Right cardiac atrium (tissue), 5 donors: ENCODE measurements around the gene MTHFD2L. TPM values are rescaled to one million over a fixed set of nuclear protein-coding genes. Genes with fewer than 3 reads are reported as not detected.
A peak's percentile ranks its signal among the peaks of the same experiment; 100 is the strongest.
"Not testable (repeated sequence)": the region's sequence is repeated elsewhere in the genome, so short reads cannot be mapped to it uniquely, and the experiment has no call there.

ENCODE experiments used
- ATAC-seq, 2 donors: fragments of 200-7000 bp; cut with Tn5 transposase; one replicate each; pipeline versions ENCODE4 v1.8.0 to v1.9.1; 2020; ENCODE audit warnings: moderate library complexity in 2 of 2, mild to moderate bottlenecking in 1 of 2
- DNase-seq, 3 donors: peaks; one replicate each; pipeline ENCODE4 v3.0.0-alpha.2; 2020
- H3K27ac ChIP-seq: one replicate; pipeline ENCODE4 v1.5.1; 2013; ENCODE audit warnings: mild to moderate bottlenecking, low read length, control low read depth, moderate library complexity
- H3K27me3 ChIP-seq: one replicate; pipeline ENCODE4 v1.6.1; 2013; ENCODE audit not compliant: control insufficient read depth, insufficient read depth
- H3K4me1 ChIP-seq: one replicate; pipeline ENCODE4 v1.6.1; 2013; ENCODE audit warnings: low read length; ENCODE audit not compliant: control insufficient read depth, insufficient read depth
- H3K4me3 ChIP-seq: one replicate; pipeline ENCODE4 v1.5.1; 2013; ENCODE audit warnings: low read length, control low read depth
- H3K9me3 ChIP-seq: one replicate; pipeline ENCODE4 v1.6.1; 2013; ENCODE audit warnings: low read length; ENCODE audit not compliant: control insufficient read depth
- WGBS: extraction: QIAGEN DNeasy Blood & Tissue Kit; methylation state at CpG from one replicate; pipeline ENCODE4 v1.1.7; 2013; 5-methylcytosine and 5-hydroxymethylcytosine counted together
- intact Hi-C, 4 donors: fragments of 100-400 bp; cut with DNase I; formaldehyde crosslinking; loops; one replicate each; pipeline versions ENCODE4 v1.11.0 to v1.14.0; 2022 to 2023
- polyA plus RNA-seq: library from polyadenylated mRNA; stranded (reverse); fragments of 200-250 nt; gene quantifications from one replicate; pipeline ENCODE4 v1.2.3, GENCODE V29; 2013
- total RNA-seq, 4 donors: library from RNA; stranded (reverse); fragmentation: NEBNext Ultra II Directional; extraction: Animal tissue kit (Norgen Biotek cat#: 25700); gene quantifications; one replicate each; pipeline ENCODE4 v1.2.1, GENCODE V29; 2021
- donor health status: healthy with polysubstance abuse.
- donor health status: DM: no; HTN: yes; CAD: no.
- donor health status: DM: no; HTN: no; CAD: no.
- donor health status: DM: no; HTN: yes; CAD: no; lungs with severe emphysema.
- donor health status: DM: yes; HTN: yes; CAD: no.

The MTHFD2L gene
- total and polyA plus RNA-seq, 5 donors, result 8.7 to 14.2 (median 11.5) TPM

- WGBS, result 26% methylated on average over 3 of the region's 3 CpGs
- peaks cover 9% of the 10 kb centered on the region for H3K4me1 ChIP-seq
- intact Hi-C loops, result no loop called here
- H3K27ac ChIP-seq, result peak overlapping the region; percentile 78
- H3K4me3 ChIP-seq, result no peak overlapping the region
- H3K9me3 ChIP-seq, result no peaks in the 10 kb centered on the region
- peak; percentile 95 to 98 for ATAC-seq
- peak; percentile 68 to 76 (median 70) for DNase-seq
- H3K27me3 ChIP-seq, result no peaks in the 10 kb centered on the region
These were observed 40.8 kb upstream of the MTHFD2L start for GRCh38 chr4:74117024-74117534.

GRCh38 chr4:74118600-74119338, 39.1 kb upstream of the MTHFD2L start:
- Histone ChIP-seq H3K27ac (no peak overlapping the region), H3K4me3 (no peak overlapping the region), H3K4me1 (peaks cover 4% of the 10 kb centered on the region), H3K27me3 (no peaks in the 10 kb centered on the region), H3K9me3 (no peaks in the 10 kb centered on the region)
- WGBS, result 83% methylated on average over 6 of the region's 6 CpGs
- DNase-seq (no peak), ATAC-seq (no peak)
- intact Hi-C loops, result no loop called here

GRCh38 chr4:74120086-74120485, 37.8 kb upstream of the MTHFD2L start:
- intact Hi-C loops, result no loop called here
- 97% methylated on average over 1 of the region's 1 CpG for WGBS
- H3K27me3 ChIP-seq, result no peaks in the 10 kb centered on the region
- no peak for DNase-seq
- H3K4me3 ChIP-seq, result no peak overlapping the region
- ATAC-seq, result no peak
- H3K9me3 ChIP-seq, result no peaks in the 10 kb centered on the region
- H3K27ac ChIP-seq, result no peak overlapping the region
- H3K4me1 ChIP-seq, result peaks cover 4% of the 10 kb centered on the region

GRCh38 chr4:74121643-74122579, 36.0 kb upstream of the MTHFD2L start:
- DNase-seq, result no peak
- 68% methylated on average over 2 of the region's 2 CpGs for WGBS
- Histone ChIP-seq H3K4me1 (peaks cover 4% of the 10 kb centered on the region), H3K4me3 (no peak overlapping the region), H3K9me3 (no peaks in the 10 kb centered on the region), H3K27me3 (no peaks in the 10 kb centered on the region), H3K27ac (no peak overlapping the region)
- intact Hi-C loops, result no loop called here
- no peak for ATAC-seq

GRCh38 chr4:74123065-74123728, 34.7 kb upstream of the MTHFD2L start:
- DNase-seq (peak; percentile 23 to 52 (median 30)), ATAC-seq (peak; percentile 76 to 77)
- no peak overlapping the region for H3K27ac ChIP-seq
- H3K4me3 ChIP-seq, result no peak overlapping the region
- H3K9me3 ChIP-seq, result no peaks in the 10 kb centered on the region
- no peaks in the 10 kb centered on the region for H3K4me1 ChIP-seq
- 84% methylated on average over 1 of the region's 1 CpG for WGBS
- H3K27me3 ChIP-seq, result no peaks in the 10 kb centered on the region
- intact Hi-C loops, result no loop called here

GRCh38 chr4:74125029-74125428, 32.9 kb upstream of the MTHFD2L start:
- Histone ChIP-seq H3K4me3 (no peak overlapping the region), H3K4me1 (no peaks in the 10 kb centered on the region), H3K27ac (no peak overlapping the region), H3K27me3 (no peaks in the 10 kb centered on the region), H3K9me3 (no peaks in the 10 kb centered on the region)
- 93% methylated on average over 1 of the region's 1 CpG for WGBS
- ATAC-seq, result no peak
- intact Hi-C loops, result no loop called here
- DNase-seq, result no peak

- Histone ChIP-seq H3K4me1 (no peaks in the 10 kb centered on the region), H3K4me3 (no peak overlapping the region), H3K27ac (no peak overlapping the region), H3K27me3 (no peaks in the 10 kb centered on the region), H3K9me3 (no peaks in the 10 kb centered on the region)
- 88% methylated on average over 4 of the region's 4 CpGs for WGBS
- DNase-seq, result no peak
- ATAC-seq, result no peak
- intact Hi-C loops, result no loop called here
These were observed 30.2 kb upstream of the MTHFD2L start for GRCh38 chr4:74127745-74128144.

DNA sequence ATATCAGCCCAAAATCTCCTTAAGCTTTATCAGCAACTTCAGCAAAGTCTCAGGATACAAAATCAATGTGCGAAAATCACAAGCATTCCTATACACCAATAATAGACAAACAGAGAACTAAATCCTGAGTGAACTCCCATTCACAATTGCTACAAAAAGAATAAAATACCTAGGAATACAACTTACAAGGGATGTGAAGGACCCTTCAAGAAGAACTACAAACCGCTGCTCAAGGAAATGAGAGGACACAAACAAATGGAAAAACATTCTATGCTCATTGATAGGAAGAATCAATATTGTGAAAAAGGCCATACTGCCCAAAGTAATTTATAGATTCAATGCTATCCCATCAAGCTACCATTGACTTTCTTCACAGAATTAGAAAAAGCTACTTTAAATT, 27.1 kb upstream of the MTHFD2L start:
- DNase-seq, ATAC-seq, H3K27ac ChIP-seq, H3K4me3 ChIP-seq, H3K9me3 ChIP-seq, H3K27me3 ChIP-seq, H3K4me1 ChIP-seq: not testable (repeated sequence)
- intact Hi-C loops, result loop anchor here in 3 of 4 donors (5.0 to 10.0 kb wide), 5 partner anchors 396 to 546 kb away; no protein-coding TSS in a partner anchor
- 94% methylated on average over 2 of the region's 2 CpGs for WGBS

- ATAC-seq, H3K4me3 ChIP-seq, H3K27ac ChIP-seq, H3K4me1 ChIP-seq, H3K27me3 ChIP-seq, H3K9me3 ChIP-seq, DNase-seq: not testable (repeated sequence)
- intact Hi-C loops, result loop anchor here in 3 of 4 donors (5.0 to 10.0 kb wide), 5 partner anchors 397 to 547 kb away; no protein-coding TSS in a partner anchor
These were observed 25.7 kb upstream of the MTHFD2L start for GRCh38 chr4:74132188-74132587.

GRCh38 chr4:74132944-74133343, 25.0 kb upstream of the MTHFD2L start:
- intact Hi-C loops, result loop anchor here in 3 of 4 donors (5.0 to 10.0 kb wide), 5 partner anchors 398 to 548 kb away; no protein-coding TSS in a partner anchor
- DNase-seq (no peak), ATAC-seq (no peak)
- H3K27ac ChIP-seq, result no peak overlapping the region
- H3K27me3 ChIP-seq, result no peaks in the 10 kb centered on the region
- no peaks in the 10 kb centered on the region for H3K9me3 ChIP-seq
- WGBS, result 73% methylated on average over 1 of the region's 1 CpG
- H3K4me1 ChIP-seq, result no peaks in the 10 kb centered on the region
- no peak overlapping the region for H3K4me3 ChIP-seq
